Endothelial cell of umbilical vein (primary cell): ENCODE data around the gene LDLRAD4. TPM values are rescaled to one million over a fixed set of nuclear protein-coding genes. Genes with fewer than 3 reads are reported as not detected.

ENCODE experiments used
- BruUV-seq: library from RNA; stranded (reverse); fragments of 400-500 nt; replicated peaks from 2 replicates; lab custom pipeline; 2021; lab: Mats Ljungman, UMichigan
- CTCF ChIA-PET: fragments of 300-600, 350-600 bp; sonication (Branson Sonifier 250); formaldehyde crosslinking; loops from one replicate; lab custom pipeline; 2021; ENCODE audit warnings: antibody characterized with exemption, inconsistent platforms; lab: Charles Lee
- POLR2A ChIA-PET: fragments of 300-600, 350-600 bp; sonication (Branson Sonifier 250); formaldehyde crosslinking; loops from one replicate; lab custom pipeline; 2021; ENCODE audit warnings: antibody characterized with exemption, inconsistent platforms; lab: Charles Lee
- DNase-seq: peaks from one replicate; pipeline ENCODE4 v3.0.0-alpha.2; 2011; ENCODE audit warnings: low read depth, low spot score
- FAIRE-seq: peaks from 2 replicates; lab custom pipeline; 2011; peaks lifted over from hg19 to GRCh38; lab: Jason Lieb, UNC
- H2AFZ ChIP-seq: 2 replicates; pipeline ENCODE4 v1.6.0; 2012; ENCODE audit warnings: low read depth, low read length, control low read depth, inconsistent platforms
- H3K27ac ChIP-seq: 2 replicates; pipeline ENCODE4 v1.5.1; 2011; ENCODE audit warnings: low read depth, mild to moderate bottlenecking, control low read depth, low read length, moderate library complexity; ENCODE audit not compliant: insufficient read depth
- H3K27me3 ChIP-seq, 2 experiments: 2 replicates each; pipeline versions ENCODE4 v1.6.0 to v1.6.1; 2011; ENCODE audit warnings: low read length in 2 of 2, mixed read lengths in 1 of 2; ENCODE audit not compliant: control insufficient read depth in 2 of 2, insufficient read depth in 2 of 2
- H3K36me3 ChIP-seq, 2 experiments: 2 replicates in 1 of 2; 3 replicates in 1 of 2; pipeline ENCODE4 v1.5.1; 2011; ENCODE audit warnings: low read length in 2 of 2, mild to moderate bottlenecking in 1 of 2, moderate library complexity in 1 of 2; ENCODE audit not compliant: control insufficient read depth in 2 of 2, insufficient read depth in 2 of 2; ENCODE audit errors: extremely low read depth in 1 of 2
- H3K4me1 ChIP-seq: 3 replicates; pipeline ENCODE4 v1.5.1; 2011; ENCODE audit warnings: mild to moderate bottlenecking, low read length; ENCODE audit not compliant: control insufficient read depth, insufficient read depth; ENCODE audit errors: extremely low read depth
- H3K4me2 ChIP-seq: 2 replicates; pipeline ENCODE4 v1.6.1; 2011; ENCODE audit warnings: low read length, control low read depth, mixed read lengths; ENCODE audit not compliant: insufficient read depth
- H3K4me3 ChIP-seq, 3 experiments: fragments of 200-600 bp in 1 of 3; sonication (generic), shearing (Covaris generic) in 1 of 3; replicated peaks in 1 of 3; 2 replicates each; pipeline ENCODE4 v1.5.1; 2011 to 2016; ENCODE audit warnings: control low read depth in 3 of 3, low read length in 3 of 3, mild to moderate bottlenecking in 2 of 3, inconsistent platforms in 1 of 3, low read depth in 1 of 3, moderate library complexity in 1 of 3; ENCODE audit not compliant: insufficient read depth in 1 of 3
- H3K79me2 ChIP-seq: 2 replicates; pipeline ENCODE4 v1.6.0; 2012; ENCODE audit warnings: low read length, inconsistent platforms; ENCODE audit not compliant: control insufficient read depth, insufficient read depth
- H3K9ac ChIP-seq: replicated peaks from 2 replicates; pipeline ENCODE3; 2011; ENCODE audit warnings: low read length, control low read depth; ENCODE audit not compliant: insufficient read depth; ENCODE audit errors: extremely low read depth
- H3K9me1 ChIP-seq: replicated peaks from 3 replicates; pipeline ENCODE4 v1.6.0; 2011; ENCODE audit warnings: mild to moderate bottlenecking, low read length; ENCODE audit not compliant: control insufficient read depth, insufficient read depth; ENCODE audit errors: extremely low read depth
- H3K9me3 ChIP-seq: replicated peaks from 2 replicates; pipeline ENCODE4 v1.5.1; 2012; ENCODE audit warnings: low read length, inconsistent platforms; ENCODE audit not compliant: control insufficient read depth, insufficient read depth
- H4K20me1 ChIP-seq: replicated peaks from 2 replicates; pipeline ENCODE3; 2011; ENCODE audit warnings: mild to moderate bottlenecking, low read length; ENCODE audit not compliant: control insufficient read depth, insufficient read depth; ENCODE audit errors: extremely low read depth
- EZH2 ChIP-seq: IDR thresholded peaks from 2 replicates; pipeline ENCODE4 v1.6.1; 2012; ENCODE audit warnings: borderline replicate concordance, low read depth, mild to moderate bottlenecking, moderate library complexity, low read length, inconsistent platforms; ENCODE audit not compliant: severe bottlenecking
- FOS ChIP-seq: IDR thresholded peaks from 2 replicates; pipeline ENCODE4 v1.6.1; 2011; ENCODE audit warnings: mild to moderate bottlenecking, low read length, moderate library complexity, borderline replicate concordance; ENCODE audit not compliant: insufficient read depth
- GATA2 ChIP-seq: IDR thresholded peaks from 2 replicates; pipeline ENCODE4 v1.7.0; 2011; ENCODE audit warnings: low read depth, mild to moderate bottlenecking, moderate library complexity, mixed read lengths, low read length; ENCODE audit not compliant: insufficient read length, insufficient read depth
- JUN ChIP-seq: IDR thresholded peaks from 2 replicates; pipeline ENCODE4 v1.6.1; 2011; ENCODE audit warnings: borderline replicate concordance, low read depth; ENCODE audit not compliant: insufficient read length, insufficient read depth
- MYC ChIP-seq: IDR thresholded peaks from one replicate; pipeline ENCODE4 v1.6.1; 2011; ENCODE audit warnings: mild to moderate bottlenecking, low read depth, low read length
- POLR2A ChIP-seq: IDR thresholded peaks from 2 replicates; pipeline ENCODE4 v1.6.1; 2012; ENCODE audit warnings: low read depth, mild to moderate bottlenecking, control low read depth, low read length
- POLR2AphosphoS5 ChIP-seq: IDR thresholded peaks from 2 replicates; pipeline ENCODE4 v1.6.1; 2012; ENCODE audit warnings: low read depth, mild to moderate bottlenecking, control low read depth, low read length, moderate library complexity; ENCODE audit not compliant: insufficient read depth
- dilution Hi-C: fragments of 300-500 bp; cut with MboI; formaldehyde crosslinking; loops from one replicate; pipeline ENCODE4 v1.15.0; 2019; ENCODE audit warnings: low sequenced_read_pairs; ENCODE audit not compliant: extremely low pct_ligation_motif_present
- intact Hi-C: fragments of 100-400 bp; cut with micrococcal nuclease; formaldehyde crosslinking; loops from one replicate; pipeline ENCODE4 v1.10.0; 2022
- polyA plus RNA-seq, 4 experiments: library from polyadenylated mRNA; depleted of rRNA in 3 of 4; stranded (reverse) in 3 of 4; unstranded in 1 of 4; fragments of >200 nt; gene quantifications; 2 replicates each; pipeline versions ENCODE4 v1.2.1 to v1.2.3, GENCODE V29; 2011 to 2012; ENCODE audit warnings: missing spikeins in 1 of 4
- total RNA-seq: library from RNA; stranded (reverse); gene quantifications from 2 replicates; pipeline ENCODE4 v1.2.3, GENCODE V29; 2021
- TF ChIP-seq, protein P1 (sequence below): IDR thresholded peaks from 2 replicates; pipeline ENCODE4 v1.6.1; 2011; ENCODE audit not compliant: insufficient read depth, insufficient read length
- TF ChIP-seq, protein P2 (sequence below), 2 donors: IDR thresholded peaks; 1 replicate in 1 of 2; 2 replicates in 1 of 2; pipeline ENCODE4 v1.5.1; 2011; ENCODE audit warnings: low read length in 2 of 2, mild to moderate bottlenecking in 2 of 2, moderate library complexity in 2 of 2, control low read depth in 1 of 2, inconsistent platforms in 1 of 2, low read depth in 1 of 2; ENCODE audit not compliant: insufficient read depth in 1 of 2; ENCODE audit errors: extremely low read depth in 1 of 2

LDLRAD4 gene
- total and polyA plus RNA-seq, 2 donors (not counting 3 experiments of a cell fraction or from before 2014, with no cell fraction given), result 5.2 to 6.5 TPM

DNA sequence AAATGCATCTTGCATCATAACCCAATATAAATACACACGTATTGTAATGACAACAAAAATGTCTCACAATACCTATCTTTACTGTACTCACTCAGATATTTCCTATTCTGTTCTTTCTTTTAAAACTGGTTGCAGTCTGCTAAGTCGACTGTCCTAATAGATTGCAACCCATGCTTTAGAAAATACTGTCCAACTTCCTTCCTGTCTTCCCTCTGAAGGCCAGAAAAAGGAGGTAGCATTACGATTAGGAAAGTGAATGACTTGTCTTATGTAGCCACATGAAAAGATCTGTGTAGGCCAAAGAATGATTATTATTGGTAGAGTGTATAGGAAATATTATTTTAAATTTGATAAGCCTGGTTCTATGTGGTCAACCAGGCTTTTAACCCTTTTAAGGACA, 373.7 kb downstream of the LDLRAD4 start:
- Histone ChIP-seq H3K36me3 (no peaks in the 10 kb centered on the region), H2AFZ (no peak overlapping the region), H3K4me1 (no peaks in the 10 kb centered on the region), H3K4me2 (no peak overlapping the region), H3K27ac (no peak overlapping the region), H3K9me1 (no peaks in the 10 kb centered on the region), H4K20me1 (no peaks in the 10 kb centered on the region), H3K4me3 (no peak overlapping the region), H3K9me3 (peaks cover 2% of the 10 kb centered on the region), H3K27me3 (no peaks in the 10 kb centered on the region), H3K79me2 (no peaks in the 10 kb centered on the region), H3K9ac (no peak overlapping the region)
- intact Hi-C loops (no loop called here), dilution Hi-C loops (no loop called here)
- no TSS peak for BruUV-seq
- FAIRE-seq (no peak), DNase-seq (no peak)
- TF ChIP-seq, protein P1, sequence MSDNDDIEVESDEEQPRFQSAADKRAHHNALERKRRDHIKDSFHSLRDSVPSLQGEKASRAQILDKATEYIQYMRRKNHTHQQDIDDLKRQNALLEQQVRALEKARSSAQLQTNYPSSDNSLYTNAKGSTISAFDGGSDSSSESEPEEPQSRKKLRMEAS, result no peak
- TF ChIP-seq GATA2 (no peak), EZH2 (no peak), FOS (no peak), POLR2A (no peak), JUN (no peak), MYC (no peak), POLR2AphosphoS5 (no peak)
- TF ChIP-seq, protein P2, sequence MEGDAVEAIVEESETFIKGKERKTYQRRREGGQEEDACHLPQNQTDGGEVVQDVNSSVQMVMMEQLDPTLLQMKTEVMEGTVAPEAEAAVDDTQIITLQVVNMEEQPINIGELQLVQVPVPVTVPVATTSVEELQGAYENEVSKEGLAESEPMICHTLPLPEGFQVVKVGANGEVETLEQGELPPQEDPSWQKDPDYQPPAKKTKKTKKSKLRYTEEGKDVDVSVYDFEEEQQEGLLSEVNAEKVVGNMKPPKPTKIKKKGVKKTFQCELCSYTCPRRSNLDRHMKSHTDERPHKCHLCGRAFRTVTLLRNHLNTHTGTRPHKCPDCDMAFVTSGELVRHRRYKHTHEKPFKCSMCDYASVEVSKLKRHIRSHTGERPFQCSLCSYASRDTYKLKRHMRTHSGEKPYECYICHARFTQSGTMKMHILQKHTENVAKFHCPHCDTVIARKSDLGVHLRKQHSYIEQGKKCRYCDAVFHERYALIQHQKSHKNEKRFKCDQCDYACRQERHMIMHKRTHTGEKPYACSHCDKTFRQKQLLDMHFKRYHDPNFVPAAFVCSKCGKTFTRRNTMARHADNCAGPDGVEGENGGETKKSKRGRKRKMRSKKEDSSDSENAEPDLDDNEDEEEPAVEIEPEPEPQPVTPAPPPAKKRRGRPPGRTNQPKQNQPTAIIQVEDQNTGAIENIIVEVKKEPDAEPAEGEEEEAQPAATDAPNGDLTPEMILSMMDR (IDR thresholded peaks at IDR 0.05; ENCODE audit: extremely low read depth in 1 of 2, insufficient read depth in 1 of 2, low read depth in 1 of 2, low read length in 2 of 2), result no peak
- ChIA-PET CTCF (no interaction called here), POLR2A (no interaction called here)
